Measurements from ENCODE around the gene PRR13.
"Not testable (repeated sequence)": the region's sequence is repeated elsewhere in the genome, so short reads cannot be mapped to it uniquely, and the experiment has no call there.

The PRR13 gene

GRCh38 chr12:53472056-53472582 lies 30.6 kb downstream of the PRR13 start:
- DNase-seq (ENCODE audit: low spot score) = no peak

DNA sequence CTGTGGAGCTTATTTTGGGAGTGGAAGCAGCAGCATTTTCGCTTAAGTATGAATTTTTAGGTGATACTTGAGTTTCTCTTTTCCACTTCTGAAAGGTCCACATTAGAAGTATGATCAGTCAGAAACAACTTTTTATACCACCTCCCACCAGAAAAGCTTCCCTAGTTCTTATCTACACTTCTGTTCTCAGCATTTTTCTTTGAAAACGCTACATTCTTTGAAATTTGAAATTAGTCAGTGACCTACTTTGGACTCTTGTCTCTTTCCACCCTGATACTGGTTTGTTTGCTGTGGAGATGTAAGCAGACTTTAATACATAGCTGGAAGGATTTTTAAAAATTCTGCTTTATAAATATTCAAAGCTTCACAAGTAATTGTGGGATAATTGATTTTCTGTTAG lies 32.5 kb downstream of the PRR13 start:
- DNase-seq (ENCODE audit: low spot score) = no peak

- no peak for DNase-seq (ENCODE audit: low spot score)
Measured at GRCh38 chr12:53474819-53475218, 33.3 kb downstream of the PRR13 start.

GRCh38 chr12:53476769-53477209 lies 35.3 kb downstream of the PRR13 start:
- peak; percentile 41 for DNase-seq (ENCODE audit: low spot score)

- no peak for DNase-seq (ENCODE audit: low spot score)
Measured at GRCh38 chr12:53478865-53479264, 37.3 kb downstream of the PRR13 start.

DNA sequence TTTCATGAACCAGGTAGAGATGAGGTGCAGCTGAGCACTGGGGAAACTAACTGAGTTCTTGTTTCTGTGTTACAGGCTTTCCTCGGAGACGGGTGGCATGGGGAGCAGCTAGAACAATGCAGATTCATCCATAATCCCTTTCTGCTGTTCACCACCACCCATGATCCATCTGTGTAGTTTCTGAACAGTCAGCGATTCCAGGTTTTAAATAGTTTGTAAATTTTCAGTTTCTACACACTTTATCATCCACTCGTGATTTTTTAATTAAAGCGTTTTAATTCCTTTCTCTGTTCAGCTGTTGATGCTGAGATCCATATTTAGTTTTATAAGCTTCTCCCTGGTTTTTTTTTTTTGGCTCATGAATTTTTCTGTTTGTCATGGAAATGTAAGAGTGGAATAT lies 37.8 kb downstream of the PRR13 start:
- no peak for DNase-seq (ENCODE audit: low spot score)

- DNase-seq (ENCODE audit: low spot score) = no peak
Measured at GRCh38 chr12:53480491-53481442, 39.2 kb downstream of the PRR13 start.

GRCh38 chr12:53481458-53481857 lies 39.9 kb downstream of the PRR13 start:
- DNase-seq (ENCODE audit: low spot score) = not testable (repeated sequence)

- no peak for DNase-seq (ENCODE audit: low spot score)
Measured at GRCh38 chr12:53481939-53482586, 40.5 kb downstream of the PRR13 start.

GRCh38 chr12:53482626-53483168 lies 41.2 kb downstream of the PRR13 start:
- DNase-seq (ENCODE audit: low spot score) = no peak

- DNase-seq (ENCODE audit: low spot score) = no peak
Measured at GRCh38 chr12:53483225-53483978, 41.9 kb downstream of the PRR13 start.

DNA sequence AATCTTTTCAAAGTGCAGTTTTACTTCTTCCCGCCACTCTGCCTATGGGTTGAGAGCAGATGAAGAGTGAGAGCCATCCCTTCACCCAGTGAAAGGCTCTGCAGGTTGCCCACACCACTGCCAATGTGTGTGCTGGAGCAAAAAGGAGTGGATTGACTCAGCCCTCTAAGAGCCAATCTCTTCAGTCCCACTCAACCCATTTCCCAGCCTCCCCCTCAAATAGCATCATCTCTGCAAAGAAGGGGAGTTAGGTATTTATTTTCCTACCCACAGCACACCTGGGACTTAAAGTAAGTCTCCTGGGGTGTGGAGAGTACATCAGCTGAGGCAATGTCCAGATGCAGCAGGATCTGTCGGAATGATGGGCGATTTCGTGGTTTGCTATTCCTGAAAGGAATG lies 42.4 kb downstream of the PRR13 start:
- no peak for DNase-seq (ENCODE audit: low spot score)

DNA sequence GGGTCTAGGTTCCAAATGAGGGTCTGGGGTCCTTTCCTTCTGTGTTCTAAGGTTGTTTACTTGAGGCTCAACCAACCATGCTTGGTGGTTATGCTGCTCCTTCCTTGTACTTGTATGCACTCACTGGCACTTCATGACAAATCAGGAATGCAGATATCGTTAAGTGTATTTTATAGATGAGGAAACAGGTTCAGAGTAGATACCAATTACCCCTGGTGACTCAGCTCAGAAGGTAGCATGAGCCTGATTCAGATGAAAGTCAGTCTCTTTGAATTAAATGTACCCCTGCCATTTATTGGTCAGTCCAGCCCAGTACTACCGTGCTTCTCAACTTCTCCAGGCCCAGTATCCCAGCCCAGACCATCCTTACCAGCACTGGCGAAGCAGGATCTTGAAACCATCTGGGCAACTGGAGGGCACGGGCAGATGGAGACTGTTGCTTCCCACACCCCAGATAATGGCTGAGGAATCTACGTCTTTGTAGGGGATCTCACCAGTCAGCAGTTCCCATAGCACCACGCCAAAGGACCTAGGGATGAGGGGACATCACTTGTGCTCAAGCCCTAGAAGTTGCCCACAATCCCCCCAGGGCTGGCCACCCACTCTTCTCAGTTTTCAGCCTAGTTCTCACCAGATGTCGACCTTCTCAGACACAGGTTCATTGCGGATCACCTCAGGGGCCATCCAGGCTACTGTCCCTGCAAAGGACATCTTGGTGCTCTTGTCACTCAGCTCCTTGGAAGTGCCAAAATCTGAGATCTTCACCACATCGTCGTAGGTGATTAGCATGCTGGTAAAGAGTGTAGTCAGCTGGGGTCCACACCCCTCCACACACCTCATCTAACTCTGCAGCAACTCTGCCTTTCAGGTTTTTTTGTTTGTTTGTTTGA lies 43.4 kb downstream of the PRR13 start:
- DNase-seq (ENCODE audit: low spot score) = no peak

DNA sequence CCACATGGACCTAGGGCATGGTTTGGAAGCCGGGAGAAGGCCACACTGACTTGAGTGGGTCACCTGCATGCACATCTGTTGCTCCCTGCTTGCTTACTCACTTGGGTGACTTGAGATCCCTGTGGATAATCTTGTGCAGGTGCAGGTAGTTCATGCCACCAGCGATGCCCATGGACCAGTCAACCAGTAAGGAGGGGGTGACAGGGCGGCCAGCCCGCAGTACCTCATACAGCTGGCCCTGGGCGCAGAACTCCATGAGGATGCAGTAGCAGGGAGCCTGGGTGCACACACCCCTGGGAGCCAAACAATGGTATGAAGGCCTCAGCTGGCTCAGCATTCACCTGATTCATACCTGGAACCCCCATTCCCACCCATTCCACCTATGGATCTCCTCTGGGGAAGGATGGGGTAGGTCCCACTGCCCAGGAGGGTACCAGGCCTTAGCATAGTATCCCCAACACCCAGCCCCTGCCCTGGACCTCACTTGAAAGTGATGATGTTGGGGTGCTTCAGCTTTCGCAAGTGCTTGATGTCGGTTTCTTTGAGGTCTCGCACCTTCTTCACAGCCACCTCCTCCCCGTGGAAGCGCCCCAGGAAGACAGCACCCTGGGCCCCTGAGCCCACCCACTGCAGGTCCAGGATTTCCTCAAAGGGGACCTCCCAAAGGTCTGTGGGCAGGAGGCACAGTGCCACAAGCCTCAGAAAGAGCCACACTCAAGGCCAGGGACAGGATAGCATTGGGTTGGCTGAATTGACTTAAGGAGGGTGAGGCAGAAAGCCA lies 44.6 kb downstream of the PRR13 start:
- DNase-seq (ENCODE audit: low spot score) = no peak

DNA sequence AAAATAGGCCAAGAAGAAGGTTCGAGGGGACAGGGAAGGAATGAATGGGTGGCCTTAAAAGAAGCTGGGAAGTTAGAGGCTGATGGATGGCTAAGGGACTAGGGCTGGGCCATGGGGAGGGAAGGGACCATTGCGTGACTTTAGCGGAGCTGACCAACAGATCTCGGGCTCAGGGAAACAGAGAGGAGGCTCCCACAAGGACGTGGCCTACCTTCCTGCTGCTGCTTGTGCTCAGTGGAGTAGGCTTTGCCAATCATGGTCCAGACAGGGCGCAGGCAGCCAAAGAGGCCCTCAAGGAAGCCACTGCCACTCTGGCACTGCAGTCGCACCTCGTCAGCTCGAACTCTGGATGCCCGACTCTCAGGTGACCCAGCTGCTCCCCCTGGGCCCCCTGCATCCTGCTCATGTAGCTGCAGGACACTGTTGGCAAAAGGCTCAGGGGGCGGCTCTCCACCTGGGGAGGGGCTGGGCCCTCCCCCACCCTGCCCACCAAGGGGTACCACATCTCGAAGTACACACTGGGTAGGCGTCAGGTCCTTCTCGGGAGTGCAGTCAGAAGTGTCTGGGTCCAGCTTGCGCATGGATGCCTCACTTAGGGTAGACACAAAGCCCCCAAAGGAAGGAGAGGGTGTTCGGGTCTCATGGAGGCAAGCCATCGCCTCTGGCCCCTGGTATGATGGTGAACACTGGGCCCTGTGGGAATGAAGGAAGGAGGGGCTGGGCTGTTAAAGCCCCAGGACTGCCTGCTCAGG lies 45.4 kb downstream of the PRR13 start:
- no peak for DNase-seq (ENCODE audit: low spot score)

- no peak for DNase-seq (ENCODE audit: low spot score)
Measured at GRCh38 chr12:53489242-53489864, 47.8 kb downstream of the PRR13 start.

GRCh38 chr12:53492188-53492587 lies 50.7 kb downstream of the PRR13 start:
- DNase-seq (ENCODE audit: low spot score) = no peak

DNA sequence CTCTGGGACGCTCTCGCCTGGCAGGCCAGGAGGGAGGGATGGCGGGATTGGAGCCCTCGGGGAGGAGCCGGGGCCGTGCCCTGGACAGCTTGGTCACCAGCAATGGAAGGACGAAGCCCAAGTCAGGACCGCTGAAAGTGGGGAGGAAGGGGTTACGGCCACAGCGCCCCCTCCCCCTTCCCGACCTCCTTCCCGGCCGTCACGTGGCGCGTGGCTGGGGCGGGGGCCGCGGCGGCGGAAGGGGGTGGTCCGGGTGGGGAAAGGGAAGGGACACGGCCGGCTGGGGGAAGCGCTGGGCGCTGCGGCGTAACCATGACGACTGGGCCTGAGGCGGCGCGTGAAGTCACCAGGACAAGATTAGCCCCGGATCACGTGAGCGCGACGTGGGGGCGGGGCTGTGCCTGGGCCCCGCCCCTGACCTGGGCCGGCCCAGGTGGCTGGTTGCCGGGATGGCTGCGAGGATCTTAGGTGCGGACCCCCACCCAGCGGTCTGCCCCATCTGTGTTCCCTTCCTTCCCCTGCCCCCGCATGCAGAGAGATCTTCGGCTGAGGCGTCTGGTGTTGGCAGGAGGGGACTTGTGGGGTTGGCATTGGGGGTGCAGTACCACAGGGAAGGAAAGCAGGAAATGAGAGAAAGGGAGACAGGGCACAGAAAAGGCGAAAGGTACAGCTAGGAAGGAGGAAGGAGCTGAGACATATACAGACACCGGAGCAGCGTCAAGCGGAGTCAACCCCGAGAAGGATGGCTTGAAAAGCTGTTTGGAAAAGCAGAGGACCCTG lies 51.5 kb downstream of the PRR13 start:
- DNase-seq (ENCODE audit: low spot score) = peak; percentile 91

Data from hematopoietic multipotent progenitor cell treated with erythropoietin and hydrocortisone succinate and interleukin-3 and kit ligand, for 15 days (in vitro differentiated cells).